HG02885 (cell line): ENCODE data around the gene ZNF282.
"Not testable (repeated sequence)": the region's sequence is repeated elsewhere in the genome, so short reads cannot be mapped to it uniquely, and the experiment has no call there.

Experiments
- ATAC-seq: cut with Tn5 transposase; IDR thresholded peaks from one replicate; pipeline ENCODE4 v1.9.1; 2021; ENCODE audit warnings: mild to moderate bottlenecking; ENCODE audit not compliant: unreplicated experiment, poor library complexity

The ZNF282 gene

DNA sequence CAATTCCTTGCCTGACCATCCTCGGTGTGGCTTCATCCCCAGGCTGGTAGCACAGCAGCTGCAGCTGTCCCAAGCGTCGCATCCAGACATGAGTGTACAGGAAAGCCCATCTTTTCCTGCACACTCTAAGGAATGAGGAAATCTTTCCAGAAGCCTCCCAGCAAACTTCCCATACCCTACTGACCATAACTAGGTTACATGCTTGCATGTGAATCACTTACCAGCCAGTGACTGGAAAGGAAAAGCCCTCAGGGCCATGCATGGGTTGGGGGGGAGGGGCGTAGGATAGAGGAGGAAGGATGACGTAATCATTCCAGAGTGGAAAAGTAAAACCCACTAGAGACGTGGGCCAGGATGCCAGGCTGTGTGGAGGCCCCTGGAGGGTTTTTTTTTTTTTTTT lies 25.2 kb downstream of the ZNF282 start:
- ATAC-seq: no peak

GRCh38 chr7:149223176-149223575 lies 27.8 kb downstream of the ZNF282 start:
- no peak for ATAC-seq

DNA sequence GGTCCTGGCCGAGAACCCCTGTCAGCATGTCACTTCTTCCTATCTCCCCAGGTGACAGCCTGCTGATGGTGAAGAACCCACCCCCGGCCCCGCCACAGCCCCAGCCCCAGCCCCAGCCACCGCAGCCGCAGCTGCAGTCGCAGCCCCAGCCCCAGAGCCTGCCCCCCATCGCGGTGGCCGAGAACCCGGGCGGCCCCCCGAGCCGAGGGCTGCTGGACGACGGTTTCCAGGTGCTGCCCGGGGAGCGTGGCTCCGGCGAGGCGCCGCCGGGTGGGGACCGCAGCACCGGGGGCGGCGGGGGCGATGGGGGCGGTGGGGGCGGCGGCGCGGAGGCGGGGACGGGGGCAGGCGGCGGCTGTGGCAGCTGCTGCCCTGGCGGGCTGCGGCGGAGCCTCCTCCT lies 28.4 kb downstream of the ZNF282 start:
- ATAC-seq: no peak

DNA sequence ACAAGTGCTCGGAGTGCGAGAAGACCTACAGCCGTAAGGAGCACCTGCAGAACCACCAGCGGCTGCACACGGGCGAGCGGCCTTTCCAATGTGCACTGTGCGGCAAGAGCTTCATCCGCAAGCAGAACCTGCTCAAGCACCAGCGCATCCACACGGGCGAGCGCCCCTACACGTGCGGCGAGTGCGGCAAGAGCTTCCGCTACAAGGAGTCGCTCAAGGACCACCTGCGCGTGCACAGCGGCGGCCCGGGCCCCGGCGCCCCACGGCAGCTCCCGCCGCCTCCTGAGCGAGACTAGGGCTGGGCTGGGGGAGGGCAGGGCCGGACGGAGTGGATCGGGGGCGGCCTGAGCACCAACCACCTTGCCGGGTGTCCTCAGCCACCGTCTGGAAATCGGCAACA lies 29.0 kb downstream of the ZNF282 start:
- no peak for ATAC-seq

DNA sequence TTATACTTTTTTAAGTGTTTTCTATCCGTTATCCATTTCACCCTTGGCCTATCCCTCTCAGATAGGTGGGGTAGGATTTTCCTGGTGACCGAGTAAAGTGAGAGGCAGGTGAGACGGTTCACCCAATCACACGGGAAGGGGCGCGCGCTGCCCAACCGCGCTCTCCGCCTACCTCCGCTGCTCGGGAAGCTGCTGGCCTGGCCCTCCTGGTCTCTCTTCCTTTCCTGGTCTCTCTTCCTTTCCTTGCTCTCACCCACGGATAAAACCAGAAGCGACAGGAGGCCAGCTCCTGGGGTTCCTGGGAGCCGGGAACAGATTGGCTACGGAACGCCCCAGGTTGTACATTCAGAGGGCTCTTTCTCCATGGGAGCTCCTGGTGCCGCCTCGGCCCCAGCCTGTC lies 29.8 kb downstream of the ZNF282 start:
- no peak for ATAC-seq

DNA sequence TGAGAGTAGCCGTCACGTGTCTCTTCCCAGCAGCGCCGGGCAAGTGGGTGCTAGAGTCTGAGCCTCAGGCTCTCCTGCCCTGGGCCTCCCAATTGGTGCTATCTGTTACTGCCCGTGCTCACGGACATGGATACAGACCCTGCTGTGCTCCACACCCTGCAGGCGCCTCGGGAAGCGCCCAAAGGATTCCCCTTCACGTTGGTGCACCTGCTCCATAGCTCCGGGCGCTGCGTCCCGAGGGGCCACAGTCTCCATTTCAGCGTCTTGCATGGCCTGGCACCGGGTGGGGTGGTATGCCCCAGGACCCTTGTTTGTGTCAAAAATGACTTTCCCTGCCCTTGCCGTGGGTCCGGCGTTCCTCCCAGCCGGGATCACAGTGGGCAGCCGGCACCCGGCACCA lies 30.3 kb downstream of the ZNF282 start:
- no peak for ATAC-seq

DNA sequence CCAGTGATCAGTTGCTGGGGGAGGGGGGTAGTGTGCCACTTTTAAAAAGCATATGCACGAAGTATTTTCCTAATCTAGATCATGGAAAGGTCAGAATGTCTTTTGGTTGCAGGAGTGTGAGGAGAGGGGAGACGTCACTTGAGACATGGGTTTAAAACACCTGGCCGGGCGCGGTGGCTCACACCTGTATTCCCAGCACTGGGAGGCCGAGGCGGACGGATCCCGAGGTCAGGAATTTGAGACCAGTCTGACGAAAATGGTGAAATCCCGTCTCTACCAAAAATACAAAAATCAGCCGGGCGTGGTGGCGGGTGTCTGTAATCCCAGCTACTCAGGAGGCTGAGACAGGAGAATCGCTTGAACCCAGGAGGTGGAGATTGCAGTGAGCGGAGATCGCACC lies 31.0 kb downstream of the ZNF282 start:
- not testable (repeated sequence) for ATAC-seq

DNA sequence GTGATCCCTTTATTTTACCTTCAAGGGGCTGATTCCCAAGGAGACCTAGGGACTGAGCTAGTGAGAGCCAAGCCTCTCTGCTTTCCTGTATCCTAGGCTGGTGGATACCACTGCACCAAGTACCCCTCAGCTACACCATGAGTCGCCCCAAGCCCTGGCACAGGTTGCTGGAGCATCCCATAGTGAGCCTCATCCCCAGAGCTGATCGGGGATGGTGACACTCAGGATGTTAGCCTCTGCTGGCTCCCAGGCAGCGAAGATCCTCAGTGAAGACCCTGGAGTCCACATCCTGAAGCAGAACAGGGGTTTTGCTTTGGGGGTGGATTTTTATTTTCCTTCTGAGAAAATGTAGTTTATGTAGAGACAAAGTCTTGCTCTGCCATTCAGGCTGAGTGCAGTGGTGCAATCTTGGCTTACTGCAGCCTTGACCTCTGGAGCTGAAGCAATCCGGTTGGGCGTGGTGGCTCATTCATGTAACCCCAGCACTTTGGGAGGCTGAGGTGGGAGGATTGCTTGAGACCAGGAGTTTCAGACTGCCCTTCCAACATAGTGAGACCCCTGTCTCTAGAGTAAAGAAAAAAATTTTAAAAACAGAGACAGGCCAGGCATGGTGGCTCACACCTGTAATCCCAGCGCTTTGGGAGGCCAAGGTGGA lies 31.6 kb downstream of the ZNF282 start:
- no peak for ATAC-seq

GRCh38 chr7:149228831-149229471 lies 33.6 kb downstream of the ZNF282 start:
- ATAC-seq: no peak

- ATAC-seq: no peak
Measured at GRCh38 chr7:149229526-149229925, 34.2 kb downstream of the ZNF282 start.

DNA sequence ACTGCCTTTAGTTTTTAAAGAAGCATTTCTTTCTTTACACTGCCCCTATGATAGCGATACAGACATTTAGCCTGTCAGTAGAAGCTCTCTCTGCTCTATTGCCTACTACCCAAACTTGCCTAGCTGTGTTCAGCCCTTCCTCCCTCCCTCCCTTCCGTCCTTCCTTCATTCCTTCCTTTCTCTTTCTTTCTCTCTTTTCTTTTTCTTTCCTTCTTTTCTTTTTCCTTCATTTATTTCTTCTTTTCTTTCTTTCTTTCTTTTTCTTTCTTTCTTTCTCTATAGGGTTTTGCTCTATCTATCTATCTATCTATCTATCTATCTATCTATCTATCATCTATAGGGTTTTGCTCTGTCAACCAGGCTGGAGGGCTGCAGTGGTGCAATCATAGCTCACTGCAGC lies 37.0 kb downstream of the ZNF282 start:
- no peak for ATAC-seq

DNA sequence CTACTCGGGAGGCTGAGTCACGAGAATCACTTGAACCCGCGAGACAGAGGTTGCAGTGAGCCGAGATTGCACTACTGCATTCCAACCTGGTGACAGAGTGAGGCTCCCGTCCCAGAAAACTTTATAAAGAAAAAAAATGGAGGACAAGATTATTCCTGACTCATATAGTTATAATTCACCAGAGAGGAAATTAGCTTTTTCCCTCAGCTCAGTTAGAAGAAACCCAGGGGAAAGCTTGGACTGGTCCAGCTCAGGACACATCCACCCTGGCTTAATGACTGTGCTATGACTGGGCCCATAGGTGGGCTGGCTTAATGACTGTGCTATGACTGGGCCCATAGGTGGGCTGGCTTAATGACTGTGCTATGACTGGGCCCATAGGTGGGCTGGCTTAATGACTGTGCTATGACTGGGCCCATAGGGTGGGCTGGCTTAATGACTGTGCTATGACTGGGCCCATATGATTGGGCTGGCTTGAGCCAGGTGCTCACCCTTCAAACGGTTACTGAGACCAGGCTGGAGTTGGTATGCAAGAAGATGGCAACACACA lies 38.4 kb downstream of the ZNF282 start:
- not testable (repeated sequence) for ATAC-seq

- no peak for ATAC-seq
Measured at GRCh38 chr7:149237502-149237901, 42.2 kb downstream of the ZNF282 start.

DNA sequence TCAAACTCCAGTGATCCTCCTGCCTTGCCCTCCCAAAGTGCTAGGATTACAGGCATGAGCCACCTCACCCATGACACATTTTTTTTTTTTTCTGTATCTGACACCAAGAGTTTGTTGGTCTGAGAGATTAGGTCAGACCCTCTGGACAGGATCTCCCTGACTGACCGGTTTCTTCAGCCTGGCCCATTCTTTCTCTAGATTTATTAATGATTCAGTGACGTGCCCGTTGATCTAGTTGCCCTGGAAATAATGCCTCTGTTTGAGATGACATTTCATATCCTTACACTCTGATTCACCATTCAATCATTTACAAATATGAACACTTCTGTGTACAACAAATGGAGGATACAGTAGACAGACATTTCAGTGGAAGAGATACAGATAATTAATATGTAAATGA lies 42.7 kb downstream of the ZNF282 start:
- no peak for ATAC-seq

- peak; percentile 98 for ATAC-seq
Measured at GRCh38 chr7:149239345-149240143, 44.2 kb downstream of the ZNF282 start, which contains the start of gene ZNF212. TSS of gene ZNF212 (plus strand) at chr7:149239651. CDS start at chr7:149239779, 128 bp downstream.

DNA sequence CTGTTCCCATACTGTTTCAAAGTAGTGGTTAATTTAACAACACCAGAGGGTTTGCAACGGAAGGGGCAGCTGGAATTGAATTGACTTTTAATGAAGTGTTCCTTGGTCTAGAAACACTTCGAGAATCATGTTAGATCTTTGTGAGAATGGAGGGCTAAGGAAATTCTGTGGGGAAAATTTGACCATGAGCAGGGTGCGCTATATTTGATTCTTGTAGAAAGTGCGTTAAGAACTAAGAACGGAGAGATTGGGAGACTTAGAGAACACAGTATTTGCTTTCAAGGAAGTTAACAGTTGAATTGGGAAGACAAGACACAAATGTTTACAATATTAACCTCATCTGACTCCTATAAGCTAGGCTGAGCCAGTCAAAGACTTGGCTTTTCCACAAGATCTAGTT lies 45.3 kb downstream of the ZNF282 start:
- ATAC-seq: no peak

DNA sequence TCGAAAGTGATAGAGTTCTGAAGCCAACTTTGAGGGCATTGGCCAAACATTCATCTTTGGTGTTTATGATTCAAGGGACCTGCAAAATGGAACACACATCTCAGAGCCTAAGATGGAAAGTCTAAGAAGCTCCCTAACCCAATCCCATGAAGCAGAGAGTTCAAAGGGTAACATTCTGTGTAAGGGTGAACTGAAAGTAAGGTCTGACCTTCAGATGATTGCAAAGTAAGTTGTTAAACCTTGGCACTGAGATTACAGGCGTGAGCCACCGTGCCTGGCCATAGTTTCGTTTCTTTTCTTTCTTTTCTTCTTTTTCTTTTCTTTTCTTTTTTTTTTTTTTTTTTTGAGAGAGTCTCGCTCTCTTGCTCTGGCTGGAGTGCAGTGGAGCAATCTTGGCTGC lies 46.4 kb downstream of the ZNF282 start:
- ATAC-seq: no peak

- ATAC-seq: peak; percentile 63
Measured at GRCh38 chr7:149245244-149245643, 49.9 kb downstream of the ZNF282 start.

- ATAC-seq: peak; percentile 18
Measured at GRCh38 chr7:149245744-149246143, 50.4 kb downstream of the ZNF282 start.

DNA sequence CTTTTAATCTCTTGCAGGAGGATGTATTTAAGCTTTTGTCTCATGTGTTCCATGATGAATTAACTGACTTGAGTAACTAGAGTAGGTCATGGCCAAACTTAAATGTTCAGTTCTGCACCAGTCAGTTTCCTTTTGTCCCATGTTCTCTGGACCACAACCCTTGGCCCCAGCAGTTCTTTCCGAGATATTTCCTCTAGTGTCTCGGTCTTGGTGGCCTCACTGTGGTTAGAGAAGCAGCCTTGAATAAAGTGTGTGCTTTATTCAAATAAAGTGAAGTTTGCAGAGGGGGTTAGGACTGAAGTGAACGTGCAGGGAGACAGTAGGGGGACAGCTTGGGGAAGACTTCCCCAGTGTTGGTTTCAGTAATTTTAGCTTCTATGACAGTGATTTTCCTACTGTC lies 53.4 kb downstream of the ZNF282 start:
- ATAC-seq: peak; percentile 44

- ATAC-seq: not testable (repeated sequence)
Measured at GRCh38 chr7:149250151-149250550, 54.8 kb downstream of the ZNF282 start.
